ENCODE results near the gene TLE2.
A peak's percentile ranks its signal among the peaks of the same experiment; 100 is the strongest.

The TLE2 gene

DNA sequence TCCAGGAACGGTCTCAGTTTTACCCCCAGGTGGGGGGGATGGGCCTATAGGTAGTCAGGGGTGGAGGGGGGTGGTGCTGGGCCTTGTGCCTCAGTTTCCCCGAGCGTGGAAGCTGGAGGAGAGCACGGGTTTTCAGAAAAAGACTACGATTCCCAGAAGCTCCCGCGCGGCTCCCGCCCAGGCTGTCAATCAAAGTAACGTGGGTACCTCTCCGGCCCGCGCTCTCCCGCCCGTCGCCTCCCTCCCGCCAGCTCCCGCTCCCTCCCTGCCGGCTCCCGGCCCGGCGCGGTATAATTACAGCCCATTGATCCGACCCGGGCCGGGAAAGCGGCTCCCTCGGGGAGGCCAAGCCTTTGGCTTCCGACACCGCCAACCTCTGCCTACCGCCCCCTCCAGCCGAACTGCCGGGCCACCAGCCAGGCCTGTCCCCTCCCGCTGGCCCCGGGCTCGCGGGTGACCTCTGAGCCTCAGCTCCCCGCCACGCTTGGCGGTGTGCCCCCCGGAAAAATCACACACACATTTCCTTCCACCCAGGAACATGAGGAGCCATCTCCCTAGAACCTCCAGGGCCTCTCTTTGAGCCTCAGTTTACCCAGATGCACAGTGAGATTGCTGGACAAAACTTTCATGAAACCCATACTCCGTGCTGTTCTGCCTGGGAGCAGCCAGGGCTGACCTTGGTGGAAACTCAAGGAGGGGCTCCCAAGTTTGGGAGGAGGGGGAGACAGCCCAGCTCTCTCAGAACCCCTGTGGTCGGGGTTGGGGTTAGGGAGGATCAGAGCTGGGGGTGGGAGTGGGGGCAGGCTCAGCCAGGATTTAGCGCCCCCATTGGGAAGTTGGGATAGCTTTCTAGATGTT lies 7.3 kb upstream of the TLE2 start:
- peak; percentile 91 for DNase-seq (ENCODE audit: low read depth)

DNA sequence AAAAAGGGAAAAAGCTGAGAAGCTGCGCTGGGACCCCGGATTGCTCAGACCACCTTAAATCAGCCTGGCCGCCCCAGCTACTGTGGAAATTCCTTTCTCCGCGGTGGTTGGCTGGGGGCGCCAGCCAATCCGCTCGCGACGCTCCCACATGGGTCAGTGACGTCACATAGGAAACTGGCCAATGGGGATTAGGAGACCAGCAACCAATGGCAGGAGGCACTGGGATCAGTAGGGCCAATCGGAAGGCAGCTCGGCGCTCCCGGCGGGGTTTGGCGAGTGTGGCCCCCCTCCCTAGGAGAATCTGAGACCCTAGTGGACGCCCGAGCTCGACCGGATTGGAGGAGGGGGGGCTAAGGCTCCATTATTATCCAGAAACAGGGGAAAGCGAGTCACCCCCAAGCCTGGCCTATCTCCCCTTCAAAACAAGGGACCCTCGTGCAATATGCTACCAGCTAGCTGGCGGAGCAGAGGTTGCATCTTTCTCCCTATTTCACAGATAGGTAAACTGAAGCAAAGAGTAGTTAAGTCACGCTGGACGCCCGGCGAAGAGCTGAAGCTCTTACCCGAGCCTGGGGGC lies 6.5 kb upstream of the TLE2 start:
- peak; percentile 99 for DNase-seq (ENCODE audit: low read depth)

DNA sequence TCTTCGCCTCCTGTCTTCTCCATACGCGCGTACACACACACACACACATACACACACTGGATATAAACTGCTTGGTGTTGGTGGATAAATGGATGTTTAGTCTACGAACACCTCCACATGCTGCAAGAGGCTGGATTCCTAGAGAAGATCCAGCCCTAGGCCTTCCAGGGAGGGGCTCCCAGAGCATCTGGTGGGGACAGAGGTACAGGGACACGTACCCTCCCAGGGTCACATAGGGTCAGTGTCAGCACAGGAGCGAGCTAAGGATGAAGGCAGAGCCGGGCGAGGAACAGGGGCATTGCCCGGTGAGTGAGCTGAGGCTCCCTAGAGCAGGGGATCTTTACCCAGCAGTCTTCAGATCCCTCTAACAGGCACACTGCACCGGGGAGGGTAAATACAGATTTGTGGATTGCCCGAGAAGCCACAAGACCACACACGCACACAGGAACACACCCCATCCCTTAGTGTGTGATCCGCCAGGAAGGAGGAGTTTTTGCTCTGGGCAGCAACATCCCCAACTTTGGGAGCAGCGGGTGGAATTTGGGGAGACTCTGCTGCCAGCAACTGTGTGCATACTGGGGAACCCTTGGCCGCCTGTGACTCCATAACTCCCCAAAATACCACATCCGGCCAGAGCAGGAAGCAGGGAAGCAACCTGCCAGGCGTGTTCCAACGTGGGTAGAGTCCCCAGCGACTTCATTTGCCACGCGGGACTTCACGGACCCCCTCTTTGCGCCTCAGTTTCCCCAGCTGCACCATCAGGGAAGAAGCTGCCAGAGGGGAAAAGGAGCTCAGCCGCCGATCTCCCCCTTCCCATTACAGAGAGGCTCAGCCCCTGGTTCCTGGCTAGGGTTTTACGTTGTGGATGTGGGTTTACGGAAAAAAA lies 5.8 kb upstream of the TLE2 start:
- peak; percentile 50 for DNase-seq (ENCODE audit: low read depth)

DNA sequence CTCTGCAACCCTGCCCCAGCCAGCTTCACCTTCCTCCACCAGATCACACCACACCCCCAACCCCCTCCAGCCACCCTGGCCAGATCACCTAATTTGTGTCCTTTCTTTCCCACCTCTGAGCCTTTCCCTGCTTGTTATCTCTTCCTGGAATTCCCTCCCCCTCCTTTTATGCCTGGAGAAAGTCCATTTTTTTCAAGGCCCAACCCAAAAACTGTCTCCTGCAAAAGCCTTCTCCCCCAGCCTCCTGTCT lies 5.3 kb upstream of the TLE2 start:
- DNase-seq (ENCODE audit: low read depth): no peak

DNA sequence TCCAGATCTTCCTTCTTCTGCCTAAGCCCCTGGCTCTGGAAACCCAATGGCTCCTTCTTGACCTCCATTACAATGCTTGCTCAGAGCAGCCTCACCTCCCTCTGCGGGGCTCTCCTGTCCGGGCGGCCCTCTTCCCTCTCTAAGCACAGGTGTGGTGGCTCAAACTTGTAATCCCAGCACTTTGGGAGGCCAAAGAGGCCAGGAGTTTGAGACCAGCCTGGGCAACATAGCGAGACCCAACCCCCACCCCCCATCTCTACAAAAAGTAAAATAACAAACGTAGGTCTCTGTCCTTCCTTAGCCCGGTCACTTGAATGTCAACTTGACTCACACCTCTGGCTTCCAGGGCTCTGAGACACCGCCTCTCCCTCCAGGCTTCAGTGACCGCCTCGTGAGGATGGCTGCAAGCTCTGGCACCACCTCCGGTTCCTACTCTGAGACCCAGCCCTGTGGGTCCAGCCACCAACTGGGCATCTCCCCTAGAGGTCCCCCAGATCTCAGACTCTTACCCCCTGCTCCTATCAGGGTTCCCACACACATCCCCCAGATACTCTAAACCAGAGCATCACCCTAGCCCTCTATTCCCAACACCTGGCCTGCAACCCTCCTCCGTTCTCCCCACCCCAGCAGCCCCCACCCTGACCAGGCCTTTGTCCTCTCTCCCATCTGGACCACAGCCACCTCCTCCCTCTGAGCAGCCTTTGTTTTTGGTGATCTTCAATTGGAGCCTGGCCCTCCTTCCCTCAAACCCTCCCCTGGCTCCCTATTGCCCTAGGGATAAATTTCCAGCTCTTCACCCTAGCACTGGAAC lies 4.7 kb upstream of the TLE2 start:
- no peak for DNase-seq (ENCODE audit: low read depth)

DNA sequence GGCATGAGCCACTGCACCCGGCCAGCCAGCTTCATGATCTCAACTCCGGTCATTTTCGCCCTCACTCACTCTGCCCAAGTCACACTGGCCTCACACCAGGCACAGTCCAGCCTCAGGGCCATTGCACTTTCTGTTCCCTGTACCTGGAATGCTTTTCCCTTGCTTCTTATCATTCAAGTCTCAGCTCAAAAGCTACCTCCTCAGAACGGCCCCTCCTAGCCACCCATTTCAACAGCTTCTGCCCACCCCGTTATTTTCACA lies 2.5 kb upstream of the TLE2 start:
- DNase-seq (ENCODE audit: low read depth): no peak

DNA sequence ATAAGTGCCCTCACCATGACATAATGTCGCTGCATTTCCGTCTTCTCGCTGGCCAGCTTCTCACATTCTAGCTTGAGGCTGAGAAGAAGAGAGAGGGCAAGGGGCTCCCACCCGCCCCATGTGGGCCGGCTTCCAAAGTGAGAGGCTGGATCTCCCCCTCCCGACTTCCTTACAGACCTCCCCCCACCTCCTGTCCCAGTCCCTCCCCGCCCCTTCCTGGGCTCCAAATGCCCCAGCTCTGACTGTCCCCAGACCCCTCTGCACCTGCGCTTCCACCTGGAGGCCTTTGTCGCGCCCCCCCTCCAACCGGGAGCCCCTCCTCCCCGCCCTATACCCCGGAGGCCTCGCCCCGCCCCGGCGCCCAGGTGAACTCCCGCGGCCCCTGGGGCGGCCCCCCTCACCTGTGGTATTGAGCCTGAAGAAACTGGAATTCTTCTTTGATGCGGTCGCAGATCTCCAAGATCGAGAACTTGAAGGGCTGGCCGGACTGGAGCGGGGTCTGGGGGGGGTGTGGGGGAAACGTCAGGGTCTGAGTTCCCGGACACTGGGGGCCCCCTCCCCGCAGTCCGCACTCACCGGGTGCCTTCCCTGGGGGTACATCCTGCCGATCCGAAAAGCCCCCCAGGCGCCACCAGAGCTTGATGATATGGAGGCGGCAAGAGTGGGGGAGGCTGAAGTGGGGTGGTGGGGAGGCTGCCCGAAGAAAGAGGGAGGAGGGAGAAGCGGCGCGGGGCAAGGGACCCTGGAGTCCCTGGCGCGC lies 595 bp downstream of the TLE2 start:
- DNase-seq (ENCODE audit: low read depth): no peak

DNA sequence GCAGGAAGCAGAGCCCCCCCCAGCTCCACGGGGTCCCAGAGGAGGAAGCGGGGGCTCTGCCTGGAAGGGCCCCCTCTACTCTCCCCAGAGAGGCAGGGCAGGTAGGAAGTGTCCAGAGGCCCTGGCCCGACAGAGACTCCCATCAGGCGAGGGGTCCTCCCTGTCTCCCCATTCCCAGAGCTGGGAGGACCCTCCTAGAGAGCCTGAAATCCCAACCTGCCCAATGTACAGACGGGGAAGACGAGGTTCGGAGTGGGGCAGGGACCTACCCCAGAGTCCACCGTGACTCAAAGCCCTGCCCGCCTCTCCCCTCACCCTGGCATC lies 1.1 kb downstream of the TLE2 start:
- no peak for DNase-seq (ENCODE audit: low read depth)

DNA sequence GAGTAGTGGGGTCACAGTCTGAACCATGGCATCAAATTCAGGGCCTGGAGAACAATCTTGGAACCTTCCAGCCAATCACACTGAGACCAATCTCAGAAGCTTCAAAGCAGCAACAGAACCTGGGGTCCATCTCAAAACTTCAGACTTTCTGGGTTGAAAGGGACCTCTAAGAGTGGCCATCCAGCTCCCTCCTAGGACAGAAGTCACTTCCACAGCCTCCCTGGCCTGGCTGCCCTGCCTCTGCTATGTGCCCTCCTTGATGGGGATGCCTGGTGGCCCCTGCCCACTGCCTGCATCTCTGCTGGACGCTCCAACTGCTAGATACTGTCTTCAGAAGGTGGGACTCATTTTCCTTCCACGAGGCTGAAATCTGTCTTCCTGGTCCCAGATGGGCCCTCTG lies 1.8 kb downstream of the TLE2 start:
- no peak for DNase-seq (ENCODE audit: low read depth)

DNA sequence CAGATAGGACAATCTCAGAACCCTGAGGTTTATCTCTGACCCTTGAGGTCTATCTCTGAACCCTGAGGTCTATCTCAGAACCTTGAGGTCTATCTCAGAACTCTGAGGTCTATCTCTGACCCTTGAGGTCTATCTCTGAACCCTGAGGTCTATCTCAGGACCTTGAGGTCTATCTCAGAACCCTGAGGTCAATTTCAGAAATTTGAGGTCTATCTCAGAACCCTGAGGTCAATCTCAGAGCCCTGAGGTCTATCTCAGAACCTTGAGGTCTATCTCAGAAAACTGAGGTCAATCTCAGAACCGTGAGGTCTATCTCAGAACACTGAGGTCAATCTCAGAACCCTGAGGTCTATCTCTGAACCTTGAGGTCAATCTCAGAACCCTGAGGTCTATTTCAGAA lies 2.3 kb downstream of the TLE2 start:
- DNase-seq (ENCODE audit: low read depth): no peak

DNA sequence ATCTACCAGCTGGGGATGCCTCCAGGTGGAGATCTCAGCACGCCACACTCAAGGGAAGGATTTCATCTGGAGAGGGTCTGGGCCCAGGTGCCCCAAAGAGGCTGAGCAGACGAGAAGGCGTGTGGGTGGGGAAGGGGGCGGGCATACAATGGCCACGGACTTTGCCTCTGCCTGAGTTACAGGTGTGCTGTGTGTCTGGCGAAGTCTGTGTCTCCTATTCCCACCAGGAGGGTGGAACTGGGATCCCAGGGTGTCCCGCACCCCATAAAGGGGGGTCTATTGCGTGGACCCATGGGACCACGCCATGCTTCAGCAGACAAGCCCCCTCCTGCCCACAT lies 3.6 kb downstream of the TLE2 start:
- no peak for DNase-seq (ENCODE audit: low read depth)

DNA sequence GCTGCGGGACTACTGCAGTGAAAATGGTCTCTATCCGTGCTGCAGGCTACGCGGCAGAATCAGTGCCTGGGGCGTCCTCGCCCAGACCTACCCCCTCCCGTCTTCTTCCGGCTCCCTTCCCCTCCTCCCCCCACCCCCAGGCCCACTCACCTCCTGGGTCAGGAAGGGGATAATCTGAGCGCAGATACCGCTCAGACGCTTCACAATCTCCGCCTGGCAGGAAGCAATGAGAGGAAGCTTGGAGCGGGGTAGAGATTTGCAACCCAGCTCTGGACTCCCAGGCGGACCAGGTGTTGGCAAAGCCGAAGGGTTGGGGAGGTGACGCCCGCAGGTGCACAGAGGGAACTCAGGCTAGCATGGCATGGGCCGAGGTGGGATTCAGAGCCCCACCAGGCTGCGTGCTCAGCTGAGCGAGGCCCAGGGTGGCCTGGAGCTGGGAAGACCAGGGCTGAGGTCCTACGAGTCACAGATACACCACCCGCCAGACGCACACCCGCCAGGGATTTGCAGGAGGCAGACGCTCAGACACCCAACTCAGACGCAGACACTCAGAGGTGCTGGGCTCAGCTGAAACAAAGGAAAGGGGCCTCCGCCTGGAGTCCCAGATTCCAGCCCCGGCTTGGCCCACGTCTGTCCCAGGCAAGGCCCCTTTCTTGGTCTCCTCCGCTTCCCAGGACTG lies 4.1 kb downstream of the TLE2 start:
- no peak for DNase-seq (ENCODE audit: low read depth)

DNA sequence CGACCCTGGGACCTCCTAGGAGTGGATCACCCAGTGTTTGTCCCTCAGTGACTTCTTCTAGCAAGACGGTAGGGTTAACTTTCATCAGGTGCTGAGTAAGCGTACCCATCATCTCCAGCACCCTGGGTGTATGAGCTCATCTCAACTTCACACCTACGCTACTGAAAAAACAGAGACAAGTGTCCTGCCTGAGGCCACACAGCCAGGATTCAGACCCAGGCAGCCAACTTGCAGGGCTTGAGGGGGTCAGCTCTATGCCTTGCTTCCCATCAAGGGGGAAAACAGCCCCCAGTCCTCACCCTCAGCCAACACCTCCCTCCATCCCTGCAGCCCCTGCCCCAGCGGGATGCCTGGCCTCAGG lies 4.6 kb downstream of the TLE2 start:
- no peak for DNase-seq (ENCODE audit: low read depth)

DNA sequence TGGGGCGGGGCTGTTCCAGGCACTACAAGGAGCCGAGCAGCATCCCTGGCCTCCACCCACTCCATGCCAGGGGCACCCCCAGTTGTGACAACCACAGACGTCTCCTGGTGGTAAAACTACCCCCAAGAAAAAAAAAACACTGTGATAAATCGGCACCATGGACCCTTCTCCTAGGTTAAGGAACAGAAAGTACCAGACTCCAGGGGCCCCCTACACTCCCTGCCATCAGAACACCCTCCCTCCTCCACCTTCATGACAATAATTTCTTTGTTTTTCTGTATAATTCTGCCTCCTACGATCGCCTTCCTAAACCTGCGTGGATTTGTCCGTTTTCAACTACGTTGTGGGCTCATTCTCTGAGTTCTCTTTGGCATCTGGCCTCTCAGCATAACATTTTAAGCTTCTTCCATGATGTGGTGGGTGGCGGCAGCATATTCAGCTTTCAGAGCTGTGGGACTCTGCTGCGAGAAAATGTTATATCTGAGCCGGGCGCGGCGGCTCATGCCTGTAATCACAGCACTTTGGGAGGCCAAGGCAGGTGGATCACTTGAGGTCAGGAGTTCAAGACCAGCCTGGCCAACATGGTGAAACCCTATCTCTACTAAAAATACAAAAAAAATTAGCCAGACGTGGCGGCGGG lies 8.6 kb downstream of the TLE2 start:
- DNase-seq (ENCODE audit: low read depth): no peak

DNA sequence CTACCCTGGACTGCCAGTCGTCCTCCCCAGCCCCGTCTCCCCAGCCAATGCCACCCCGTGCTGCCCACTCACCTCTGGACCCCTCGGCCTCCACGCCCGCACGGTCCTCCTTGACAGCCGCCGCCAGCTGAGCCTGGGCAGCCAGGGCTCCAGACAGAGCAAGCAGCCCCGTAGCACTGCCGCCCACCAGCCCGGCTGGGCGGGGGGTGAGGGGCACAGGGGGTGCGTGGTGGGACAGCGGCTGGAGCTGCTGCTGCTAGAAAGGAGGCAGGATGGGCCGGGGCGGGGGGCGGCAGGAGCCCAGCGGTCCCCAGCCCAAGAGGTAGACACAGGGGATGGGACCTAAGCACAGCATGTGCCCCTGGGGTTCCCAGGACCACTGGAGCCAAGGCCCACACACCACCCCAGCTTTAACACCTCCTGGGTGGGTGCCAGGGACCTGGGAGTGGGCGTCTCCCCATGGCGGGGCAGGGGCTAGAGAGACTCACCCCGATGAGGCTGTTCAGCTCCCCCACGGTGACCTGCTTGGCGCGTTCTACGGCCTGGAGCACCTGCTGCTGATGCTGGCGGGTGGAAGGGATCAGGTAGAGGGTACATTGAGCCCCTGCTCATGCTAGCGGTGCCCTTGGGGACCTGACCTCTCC lies 9.7 kb downstream of the TLE2 start:
- no peak for DNase-seq (ENCODE audit: low read depth)

DNA sequence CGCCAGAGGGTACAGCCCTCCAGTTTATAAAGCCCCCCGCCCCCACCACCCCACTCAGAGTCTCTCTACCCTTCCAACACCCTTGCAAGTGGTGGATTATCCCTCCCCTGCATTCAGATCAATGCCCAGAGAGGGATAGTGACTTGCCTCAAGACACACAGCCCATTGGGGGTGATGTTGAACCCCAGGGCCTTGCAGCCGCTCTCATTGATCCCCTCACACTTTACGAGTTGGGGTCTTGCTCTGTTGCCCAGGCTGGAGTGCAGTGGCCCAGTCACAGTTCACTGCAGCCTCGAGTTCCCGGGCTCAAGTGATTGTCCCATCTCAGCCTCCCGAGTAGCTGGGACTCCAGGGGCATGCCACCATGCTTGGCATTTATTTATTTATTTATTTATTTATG lies 11.2 kb downstream of the TLE2 start:
- DNase-seq (ENCODE audit: low read depth): no peak

DNA sequence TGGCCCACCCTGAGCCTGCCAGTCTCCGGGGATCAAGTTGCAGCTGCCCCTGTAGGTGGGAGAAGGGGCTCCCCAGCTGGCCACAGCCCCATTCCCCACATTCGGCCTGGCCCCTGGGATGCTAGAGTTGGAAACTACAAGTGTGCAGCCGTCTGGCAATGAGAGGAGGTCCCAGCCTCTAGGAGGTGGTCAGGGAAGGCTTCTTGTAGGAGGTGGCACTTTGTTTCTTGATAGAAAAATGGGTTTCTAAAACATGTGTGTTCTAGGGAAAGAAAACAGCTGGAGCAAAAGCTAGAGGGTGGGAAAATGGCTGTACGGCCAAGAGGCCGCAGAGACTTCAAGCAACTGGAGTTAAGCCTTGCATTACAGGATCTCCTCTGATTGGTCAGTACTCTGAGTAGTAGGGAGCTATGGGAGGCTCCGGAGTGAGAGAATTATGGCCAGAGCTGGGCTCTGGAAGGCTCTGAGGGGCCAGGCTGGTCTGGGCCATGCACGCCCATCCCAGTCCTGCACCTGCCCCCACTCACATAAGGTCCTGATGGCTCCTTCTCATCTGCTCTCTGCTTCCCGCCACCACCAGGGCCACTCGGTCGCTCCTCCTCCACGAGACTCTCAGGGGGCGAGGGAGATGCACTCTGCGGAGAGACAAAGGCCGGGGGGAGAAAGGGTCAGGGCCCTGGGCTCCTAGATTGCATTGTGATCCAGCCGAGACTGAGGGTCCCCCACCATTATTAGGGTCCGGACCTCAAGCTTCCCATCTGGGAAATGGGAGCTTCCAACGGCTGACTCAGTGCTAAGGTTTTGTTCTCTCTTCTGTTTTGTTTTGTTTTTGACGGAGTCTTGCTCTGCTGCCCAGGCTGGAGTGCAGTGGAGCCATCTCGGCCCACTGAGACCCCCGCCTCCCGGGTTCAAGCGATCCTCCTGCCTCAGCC lies 13.7 kb downstream of the TLE2 start:
- DNase-seq (ENCODE audit: low read depth): no peak

DNA sequence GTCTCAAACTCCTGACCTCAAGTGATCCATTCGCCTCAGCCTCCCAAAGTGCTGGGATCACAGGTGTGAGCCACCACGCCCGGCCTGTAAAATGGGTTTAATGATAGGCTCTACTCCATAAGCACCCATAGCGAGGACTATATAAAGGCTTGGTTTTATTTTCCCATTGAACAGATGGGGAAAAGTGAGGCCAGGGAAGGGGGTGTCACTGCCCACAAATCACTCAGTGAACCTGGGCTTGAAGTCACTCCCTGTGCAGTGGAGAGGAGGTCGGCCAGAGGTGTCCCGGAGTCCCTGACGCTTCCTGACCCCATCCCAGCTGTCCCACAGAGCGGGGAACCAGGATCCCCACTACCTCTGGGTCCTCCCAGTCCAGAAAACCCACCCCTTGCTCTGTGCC lies 14.9 kb downstream of the TLE2 start:
- DNase-seq (ENCODE audit: low read depth): no peak

DNA sequence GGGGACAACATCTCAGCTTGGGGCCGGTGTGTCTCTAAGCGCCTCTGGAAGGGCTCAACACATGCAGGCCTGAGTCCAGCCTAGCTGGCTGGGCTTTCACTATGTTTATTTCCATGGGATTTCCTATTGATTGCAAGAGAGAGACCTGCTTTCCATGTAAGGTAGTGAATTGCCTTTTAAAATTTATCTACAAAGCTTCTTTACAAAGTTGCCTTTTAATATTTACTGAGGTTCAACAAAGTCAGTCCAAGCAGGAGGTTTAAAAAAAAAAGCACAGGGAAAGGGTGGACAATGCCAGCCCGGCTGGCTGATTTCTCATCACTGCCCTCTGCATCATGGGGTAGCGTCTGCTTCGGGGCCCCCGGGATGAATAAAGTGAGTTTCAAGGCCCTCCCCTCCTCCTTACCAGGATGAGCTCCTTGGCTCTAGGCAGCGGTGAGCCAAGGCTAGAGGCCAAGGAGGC lies 15.8 kb downstream of the TLE2 start:
- DNase-seq (ENCODE audit: low read depth): no peak
